MM.1S (cell line): Measurements from ENCODE around the gene VPS25.

Source experiments
- DNase-seq: peaks from one replicate; pipeline ENCODE4 v3.0.0-alpha.2; 2015
- H2AFZ ChIP-seq: fragments of 300-600 bp; sonication (generic); 2 replicates; pipeline ENCODE4 v1.6.0; 2016; ENCODE audit warnings: antibody characterized with exemption, low read length
- H3F3A ChIP-seq: fragments of 300-600 bp; sonication (generic); 2 replicates; pipeline ENCODE4 v1.6.1; 2016; ENCODE audit warnings: mild to moderate bottlenecking, antibody characterized with exemption, low read length, moderate library complexity, mixed read lengths; ENCODE audit not compliant: insufficient read depth
- H3K27ac ChIP-seq: fragments of 300-600 bp; sonication (generic); 2 replicates; pipeline ENCODE4 v1.5.1; 2016; ENCODE audit warnings: mild to moderate bottlenecking, low read length
- H3K27me3 ChIP-seq: fragments of 300-600 bp; sonication (generic); replicated peaks from 2 replicates; pipeline ENCODE4 v1.6.0; 2016; ENCODE audit warnings: low read length; ENCODE audit not compliant: insufficient read depth
- H3K36me3 ChIP-seq: fragments of 300-600 bp; sonication (generic); replicated peaks from 2 replicates; pipeline ENCODE4 v1.6.1; 2016; ENCODE audit warnings: mild to moderate bottlenecking, low read length, mixed read lengths; ENCODE audit not compliant: insufficient read depth
- H3K4me1 ChIP-seq: fragments of 300-600 bp; sonication (generic); 2 replicates; pipeline ENCODE4 v1.6.1; 2016; ENCODE audit warnings: low read length, mixed read lengths
- H3K4me2 ChIP-seq: fragments of 300-600 bp; sonication (generic); 2 replicates; pipeline ENCODE4 v1.6.0; 2016; ENCODE audit warnings: low read depth, low read length
- H3K4me3 ChIP-seq: fragments of 300-600 bp; sonication (generic); 2 replicates; pipeline ENCODE4 v1.5.1; 2016; ENCODE audit warnings: low read length, mixed read lengths
- H3K79me2 ChIP-seq: fragments of 300-600 bp; sonication (generic); 2 replicates; pipeline ENCODE4 v1.6.1; 2016; ENCODE audit warnings: mixed run types, low read length, mixed read lengths
- H3K9ac ChIP-seq: fragments of 300-600 bp; sonication (generic); 2 replicates; pipeline ENCODE4 v1.6.1; 2016; ENCODE audit warnings: low read length, mixed read lengths
- H3K9me2 ChIP-seq: fragments of 300-600 bp; sonication (generic); replicated peaks from 2 replicates; pipeline ENCODE4 v1.6.1; 2016; ENCODE audit warnings: mild to moderate bottlenecking, low read length, mixed read lengths; ENCODE audit not compliant: insufficient read depth
- H3K9me3 ChIP-seq: fragments of 300-600 bp; sonication (generic); replicated peaks from 2 replicates; pipeline ENCODE4 v1.6.1; 2016; ENCODE audit warnings: mild to moderate bottlenecking, low read length, mixed read lengths; ENCODE audit not compliant: insufficient read depth
- H4K20me1 ChIP-seq: fragments of 300-600 bp; sonication (generic); 2 replicates; pipeline ENCODE4 v1.6.1; 2016; ENCODE audit warnings: mild to moderate bottlenecking, low read length, moderate library complexity, mixed read lengths; ENCODE audit not compliant: insufficient read depth
- EZH2 ChIP-seq: fragments of 300-600 bp; sonication (generic); optimal IDR thresholded peaks from 2 replicates; pipeline ENCODE3; 2017; ENCODE audit warnings: low read depth, mild to moderate bottlenecking, antibody characterized with exemption, low read length, mixed read lengths
- EZH2phosphoT487 ChIP-seq: fragments of 300-600 bp; sonication (generic); IDR thresholded peaks from 2 replicates; pipeline ENCODE4 v1.6.1; 2018; ENCODE audit warnings: antibody characterized with exemption, low read length
- TF ChIP-seq, protein P1 (sequence below): fragments of 300-600 bp; sonication (generic); IDR thresholded peaks from 2 replicates; pipeline ENCODE4 v1.5.1; 2016; ENCODE audit warnings: antibody characterized with exemption, low read length, mixed read lengths

The VPS25 gene

DNA sequence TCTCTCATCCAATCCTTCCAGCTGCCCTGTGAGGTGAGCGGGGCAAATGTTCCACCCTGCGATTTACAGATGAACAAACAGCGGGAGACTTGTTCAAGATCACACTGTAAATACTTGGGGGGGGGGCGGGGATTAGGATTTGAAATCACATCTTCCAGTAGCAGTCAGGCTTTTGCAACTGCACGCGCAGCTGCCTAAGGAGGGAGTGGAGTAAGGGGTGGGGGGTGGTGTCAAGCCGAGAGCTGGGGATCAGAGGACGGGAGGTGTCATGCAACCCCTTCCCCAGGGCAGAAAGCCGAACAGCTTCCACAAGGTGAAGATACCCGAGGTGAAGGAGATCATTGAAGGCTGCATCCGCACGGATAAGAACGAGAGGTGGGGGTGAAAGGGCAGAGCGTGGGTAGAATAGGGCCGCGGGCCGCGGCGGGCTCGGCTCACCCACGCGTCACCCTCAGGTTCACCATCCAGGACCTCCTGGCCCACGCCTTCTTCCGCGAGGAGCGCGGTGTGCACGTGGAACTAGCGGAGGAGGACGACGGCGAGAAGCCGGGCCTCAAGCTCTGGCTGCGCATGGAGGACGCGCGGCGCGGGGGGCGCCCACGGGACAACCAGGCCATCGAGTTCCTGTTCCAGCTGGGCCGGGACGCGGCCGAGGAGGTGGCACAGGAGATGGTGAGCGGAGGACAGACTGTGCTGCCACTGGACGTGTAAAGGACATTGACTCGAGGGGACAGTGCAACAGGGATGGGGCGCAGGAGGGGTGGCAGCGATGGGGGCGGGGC is 11.8 kb downstream of the VPS25 start:
- Histone ChIP-seq H3F3A (no peaks in the 10 kb centered on the region), H2AFZ (no peak overlapping the region), H3K79me2 (no peaks in the 10 kb centered on the region), H3K27ac (no peak overlapping the region), H3K4me2 (no peak overlapping the region), H3K9me3 (no peaks in the 10 kb centered on the region), H3K9me2 (no peaks in the 10 kb centered on the region), H4K20me1 (no peaks in the 10 kb centered on the region), H3K36me3 (no peaks in the 10 kb centered on the region), H3K27me3 (peaks cover 79% of the 10 kb centered on the region), H3K4me3 (no peak overlapping the region), H3K4me1 (no peaks in the 10 kb centered on the region), H3K9ac (no peak overlapping the region)
- TF ChIP-seq, protein P1, sequence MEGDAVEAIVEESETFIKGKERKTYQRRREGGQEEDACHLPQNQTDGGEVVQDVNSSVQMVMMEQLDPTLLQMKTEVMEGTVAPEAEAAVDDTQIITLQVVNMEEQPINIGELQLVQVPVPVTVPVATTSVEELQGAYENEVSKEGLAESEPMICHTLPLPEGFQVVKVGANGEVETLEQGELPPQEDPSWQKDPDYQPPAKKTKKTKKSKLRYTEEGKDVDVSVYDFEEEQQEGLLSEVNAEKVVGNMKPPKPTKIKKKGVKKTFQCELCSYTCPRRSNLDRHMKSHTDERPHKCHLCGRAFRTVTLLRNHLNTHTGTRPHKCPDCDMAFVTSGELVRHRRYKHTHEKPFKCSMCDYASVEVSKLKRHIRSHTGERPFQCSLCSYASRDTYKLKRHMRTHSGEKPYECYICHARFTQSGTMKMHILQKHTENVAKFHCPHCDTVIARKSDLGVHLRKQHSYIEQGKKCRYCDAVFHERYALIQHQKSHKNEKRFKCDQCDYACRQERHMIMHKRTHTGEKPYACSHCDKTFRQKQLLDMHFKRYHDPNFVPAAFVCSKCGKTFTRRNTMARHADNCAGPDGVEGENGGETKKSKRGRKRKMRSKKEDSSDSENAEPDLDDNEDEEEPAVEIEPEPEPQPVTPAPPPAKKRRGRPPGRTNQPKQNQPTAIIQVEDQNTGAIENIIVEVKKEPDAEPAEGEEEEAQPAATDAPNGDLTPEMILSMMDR: no peak
- TF ChIP-seq EZH2phosphoT487 (no peak), EZH2 (no peak)
- DNase-seq: no peak

DNA sequence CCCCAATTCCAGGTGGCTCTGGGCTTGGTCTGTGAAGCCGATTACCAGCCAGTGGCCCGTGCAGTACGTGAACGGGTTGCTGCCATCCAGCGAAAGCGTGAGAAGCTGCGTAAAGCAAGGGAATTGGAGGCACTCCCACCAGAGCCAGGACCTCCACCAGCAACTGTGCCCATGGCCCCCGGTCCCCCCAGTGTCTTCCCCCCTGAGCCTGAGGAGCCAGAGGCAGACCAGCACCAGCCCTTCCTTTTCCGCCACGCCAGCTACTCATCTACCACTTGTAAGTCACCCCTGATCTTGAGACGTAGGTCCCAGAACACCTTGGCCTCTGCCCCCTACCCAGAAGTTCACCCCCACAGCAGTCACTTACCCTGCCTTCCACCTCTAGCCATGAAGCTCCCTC is 14.0 kb downstream of the VPS25 start:
- no peak overlapping the region for H3K9ac ChIP-seq
- no peak overlapping the region for H3K4me3 ChIP-seq
- peaks cover 63% of the 10 kb centered on the region for H3K27me3 ChIP-seq
- H3F3A ChIP-seq: no peaks in the 10 kb centered on the region
- DNase-seq: no peak
- no peak overlapping the region for H3K4me2 ChIP-seq
- H3K4me1 ChIP-seq: no peaks in the 10 kb centered on the region
- no peaks in the 10 kb centered on the region for H4K20me1 ChIP-seq
- no peaks in the 10 kb centered on the region for H3K9me3 ChIP-seq
- H3K27ac ChIP-seq: no peak overlapping the region
- H3K36me3 ChIP-seq: no peaks in the 10 kb centered on the region
- no peak overlapping the region for H2AFZ ChIP-seq
- no peaks in the 10 kb centered on the region for H3K79me2 ChIP-seq
- TF ChIP-seq EZH2: no peak
- no peak for TF ChIP-seq EZH2phosphoT487
- TF ChIP-seq, protein P1: no peak
- H3K9me2 ChIP-seq: no peaks in the 10 kb centered on the region

DNA sequence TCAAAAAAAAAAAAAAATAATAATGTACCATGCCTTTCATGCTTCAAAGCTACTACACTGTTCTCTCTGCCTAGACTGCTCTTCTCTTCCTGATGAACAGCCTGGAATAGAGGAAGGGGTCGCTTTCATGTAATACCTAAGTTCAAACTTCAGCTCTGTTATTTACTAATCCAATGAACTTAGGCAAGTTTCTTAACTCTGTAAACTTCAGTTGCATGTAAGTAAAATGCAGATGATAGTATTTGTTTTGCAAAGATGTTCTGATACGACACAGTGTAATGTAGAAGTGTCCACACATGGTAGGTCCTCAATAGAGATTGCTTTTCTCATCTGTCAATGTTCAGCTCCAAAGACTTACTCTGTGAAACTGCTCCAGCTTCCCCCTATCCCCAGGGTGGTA is 18.7 kb downstream of the VPS25 start:
- no peak overlapping the region for H3K4me2 ChIP-seq
- no peaks in the 10 kb centered on the region for H3K9me3 ChIP-seq
- H3K9me2 ChIP-seq: no peaks in the 10 kb centered on the region
- no peaks in the 10 kb centered on the region for H3K4me1 ChIP-seq
- no peak overlapping the region for H3K9ac ChIP-seq
- H4K20me1 ChIP-seq: no peaks in the 10 kb centered on the region
- H3K27ac ChIP-seq: no peak overlapping the region
- H3K36me3 ChIP-seq: no peaks in the 10 kb centered on the region
- peaks cover 16% of the 10 kb centered on the region; the same call in 1 of the 2 replicates for H3K27me3 ChIP-seq
- no peak overlapping the region for H2AFZ ChIP-seq
- H3K79me2 ChIP-seq: peaks cover 3% of the 10 kb centered on the region; the same call in 1 of the 2 replicates
- no peaks in the 10 kb centered on the region for H3F3A ChIP-seq
- DNase-seq: no peak
- TF ChIP-seq EZH2 (no peak), EZH2phosphoT487 (no peak)
- TF ChIP-seq, protein P1: no peak
- no peak overlapping the region for H3K4me3 ChIP-seq
